NCI-H460 (cell line): ENCODE measurements around the gene NFIC. TPM values are rescaled to one million over a fixed set of nuclear protein-coding genes. Genes with fewer than 3 reads are reported as not detected.
"Not testable (repeated sequence)": the region's sequence is repeated elsewhere in the genome, so short reads cannot be mapped to it uniquely, and the experiment has no call there.

Experiments used
- DNase-seq: peaks from one replicate; pipeline ENCODE4 v3.0.0-alpha.2; 2016; ENCODE audit warnings: low read depth; ENCODE audit errors: extremely low read depth
- total RNA-seq: library from RNA; depleted of rRNA; stranded (reverse); fragments of >200 nt; shearing (Covaris generic); gene quantifications from 2 replicates; pipeline ENCODE4 v1.2.3, GENCODE V29; 2014

Gene NFIC
- total RNA-seq, 1 experiment from 2014 or later = 10.1 TPM

GRCh38 chr19:3413796-3414327 lies 47.5 kb downstream of the NFIC start:
- no peak for DNase-seq

- DNase-seq = no peak
These were observed 49.3 kb downstream of the NFIC start for GRCh38 chr19:3415695-3416094.

DNA sequence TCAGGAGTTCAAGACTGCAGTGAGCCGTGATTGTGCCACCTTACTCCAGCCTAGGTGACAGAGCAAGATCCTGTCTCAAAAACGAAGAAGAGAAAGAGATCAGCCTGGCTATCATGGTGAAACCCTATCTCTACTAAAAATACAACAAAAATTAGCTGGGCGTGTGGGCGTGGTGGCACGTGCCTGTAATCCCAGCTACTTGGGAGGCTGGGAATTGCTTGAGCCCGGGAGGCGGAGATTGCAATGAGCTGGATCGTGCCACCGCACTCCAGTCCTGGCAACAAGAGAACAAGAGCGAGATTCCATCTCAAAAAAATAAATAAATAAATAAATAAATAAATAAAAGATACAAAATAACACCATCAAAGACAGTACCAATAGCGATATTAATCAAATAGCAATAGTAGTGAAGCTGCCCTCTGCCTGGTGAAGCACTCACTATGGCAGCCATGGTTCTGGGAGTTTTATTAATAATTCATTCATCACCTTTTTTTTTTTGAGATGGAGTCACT lies 53.9 kb downstream of the NFIC start:
- DNase-seq = no peak

DNA sequence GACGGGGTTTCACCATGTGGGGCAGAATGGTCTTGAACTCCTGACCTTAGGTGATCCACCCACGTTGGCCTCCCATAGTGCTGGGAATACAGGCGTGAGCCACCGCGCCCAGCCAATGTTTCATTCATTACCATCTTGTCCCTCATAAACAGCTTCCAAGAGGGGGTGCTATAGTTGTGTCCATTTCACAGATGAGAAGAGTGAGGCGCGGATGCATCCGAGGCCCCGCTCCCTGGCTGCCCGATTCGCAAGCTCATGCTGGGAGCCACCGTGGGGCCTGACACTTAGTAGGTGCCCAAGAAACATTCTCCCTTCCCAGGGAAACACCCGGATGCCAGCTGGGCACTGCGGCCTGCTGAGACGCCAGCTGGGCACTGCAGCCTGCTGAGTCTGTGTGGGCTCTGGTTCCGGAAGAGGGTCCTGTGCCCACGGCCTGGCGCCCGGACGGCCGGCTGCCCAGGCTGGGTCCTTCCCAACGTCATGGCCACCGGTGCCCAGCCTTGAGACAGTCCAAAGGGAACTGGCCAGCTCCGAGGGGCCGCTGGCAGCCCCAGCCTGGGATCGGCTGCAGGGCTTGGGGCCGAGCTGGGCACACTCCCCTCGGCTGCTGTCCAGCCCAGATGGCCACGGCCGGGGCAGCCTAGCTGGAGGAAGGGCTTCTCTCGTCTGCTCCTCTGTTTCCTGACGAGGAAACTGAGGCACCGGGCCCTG lies 54.7 kb downstream of the NFIC start:
- DNase-seq = no peak

GRCh38 chr19:3421656-3422055 lies 55.3 kb downstream of the NFIC start:
- not testable (repeated sequence) for DNase-seq

GRCh38 chr19:3423183-3423829 lies 56.9 kb downstream of the NFIC start:
- no peak for DNase-seq

DNA sequence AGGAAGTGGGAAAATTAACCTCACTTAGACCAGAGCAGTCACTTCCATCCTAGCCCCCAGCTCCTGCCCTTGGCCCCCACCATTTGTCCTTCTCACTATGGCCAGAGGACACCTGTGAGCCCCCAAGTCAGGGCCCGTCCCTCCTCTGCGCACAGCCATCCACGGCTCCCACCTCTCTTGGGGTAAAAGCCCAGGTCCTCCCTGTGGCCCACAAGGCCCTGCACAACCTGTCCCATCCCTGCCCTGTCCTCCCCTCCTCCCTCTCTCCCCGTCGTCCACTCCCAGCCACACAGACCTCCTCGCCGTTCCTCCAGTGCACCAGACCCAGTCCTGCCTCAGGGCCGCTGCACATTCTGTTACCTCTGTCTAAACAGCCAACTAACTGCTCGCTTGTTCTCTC lies 60.0 kb downstream of the NFIC start:
- DNase-seq = no peak

DNA sequence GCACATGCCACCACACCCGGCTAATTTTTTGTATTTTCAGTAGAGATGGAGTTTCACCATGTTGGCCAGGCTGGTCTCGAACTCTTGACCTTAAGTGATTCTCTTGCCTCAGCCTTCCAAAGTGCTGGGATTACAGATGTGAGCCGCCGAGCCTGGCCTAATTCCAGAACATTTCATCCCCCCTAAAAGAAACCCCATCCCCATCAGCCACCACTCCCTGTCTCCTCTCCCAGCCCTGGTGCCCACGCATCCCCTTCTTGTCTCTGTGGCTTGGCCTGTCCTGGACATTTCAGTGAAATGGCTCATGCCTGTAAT lies 63.9 kb downstream of the NFIC start:
- DNase-seq = not testable (repeated sequence)

- no peak for DNase-seq
These were observed 65.5 kb downstream of the NFIC start for GRCh38 chr19:3431760-3432397.

DNA sequence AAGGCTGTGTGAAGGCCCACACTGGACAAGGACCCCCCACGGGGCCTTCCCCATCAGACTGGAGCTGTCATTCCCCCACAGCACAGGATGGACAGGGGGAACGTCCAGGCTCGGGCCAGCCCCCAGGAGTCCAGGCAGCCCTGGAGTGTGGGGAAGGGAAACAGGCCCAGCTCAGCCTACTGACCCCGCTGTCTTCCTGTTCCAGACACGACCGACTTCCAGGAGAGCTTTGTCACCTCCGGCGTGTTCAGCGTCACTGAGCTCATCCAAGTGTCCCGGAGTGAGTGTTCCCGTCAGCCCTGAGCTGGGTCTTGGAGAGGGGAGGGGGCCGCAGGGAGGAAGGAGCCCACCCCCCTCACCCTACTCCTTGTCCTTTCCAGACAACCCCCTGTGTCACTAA lies 66.9 kb downstream of the NFIC start:
- DNase-seq = no peak

DNA sequence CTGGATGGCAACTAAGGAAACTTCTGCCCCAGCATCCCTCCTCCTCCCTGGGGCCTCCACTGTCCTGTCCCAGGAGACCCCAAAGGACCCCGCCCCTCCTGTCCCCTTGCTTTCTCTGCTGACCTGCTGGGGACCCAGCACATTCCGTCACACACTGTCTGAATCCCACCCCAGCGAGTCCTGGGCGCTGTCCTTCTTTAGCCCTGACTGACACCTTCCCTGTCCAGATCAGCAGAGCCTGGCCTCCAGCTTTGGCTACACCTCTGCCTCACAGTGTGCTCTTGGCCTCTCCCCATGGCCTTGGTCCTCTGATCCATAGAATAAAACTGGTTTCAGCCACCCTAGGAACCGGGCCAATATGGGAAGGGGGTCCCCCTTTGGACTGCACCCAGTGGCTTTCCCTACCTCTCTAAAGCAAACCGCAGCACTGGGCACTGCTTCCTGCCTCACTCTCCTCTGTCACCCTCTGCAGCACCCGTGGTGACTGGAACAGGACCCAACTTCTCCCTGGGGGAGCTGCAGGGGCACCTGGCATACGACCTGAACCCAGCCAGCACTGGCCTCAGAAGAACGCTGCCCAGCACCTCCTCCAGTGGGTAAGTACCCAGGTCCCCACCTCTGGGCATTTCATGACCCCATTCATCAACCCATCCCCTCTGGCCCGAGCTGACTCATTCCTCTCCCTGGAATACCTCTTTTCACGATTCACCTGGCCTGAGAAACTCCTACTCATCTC lies 67.6 kb downstream of the NFIC start:
- no peak for DNase-seq

DNA sequence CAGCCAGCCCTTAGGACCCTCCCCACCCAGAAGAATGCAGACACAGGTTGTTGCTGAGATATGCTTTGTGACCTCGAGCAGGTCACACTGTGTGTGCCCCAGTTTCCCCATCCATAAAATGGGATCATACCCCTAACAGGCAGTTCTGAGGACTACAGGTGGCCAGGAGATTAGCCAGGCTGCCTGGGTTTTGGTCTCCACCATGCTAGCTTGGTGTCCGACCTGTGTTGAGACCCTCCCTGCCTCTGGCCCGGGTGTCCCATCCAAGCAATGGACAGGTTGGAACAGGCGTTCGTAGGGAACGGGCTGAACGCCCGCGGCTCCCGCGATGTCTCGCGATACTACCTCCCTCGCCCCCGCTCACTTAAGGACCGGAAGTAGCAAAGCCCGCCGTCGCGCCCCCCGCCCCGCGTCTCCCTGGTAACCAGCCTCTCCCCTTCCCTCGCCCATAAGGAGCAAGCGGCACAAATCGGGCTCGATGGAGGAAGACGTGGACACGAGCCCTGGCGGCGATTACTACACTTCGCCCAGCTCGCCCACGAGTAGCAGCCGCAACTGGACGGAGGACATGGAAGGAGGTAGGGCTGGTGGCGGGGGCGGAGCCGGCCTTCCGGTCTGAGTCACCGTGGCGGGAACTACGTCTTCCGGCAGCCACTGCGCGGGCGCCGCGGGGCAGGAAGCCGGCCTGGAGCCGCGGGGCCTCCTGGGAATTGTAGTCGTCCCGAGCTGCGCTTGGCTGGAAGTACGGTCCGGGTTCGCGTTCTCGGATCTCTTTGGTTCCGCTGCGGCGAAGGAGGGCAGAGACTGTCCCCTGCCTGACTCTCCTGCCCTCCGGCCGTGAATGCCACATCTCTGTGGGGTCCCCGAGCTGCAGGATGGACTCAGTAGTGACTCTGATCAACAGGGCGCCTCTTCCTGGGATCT lies 68.5 kb downstream of the NFIC start:
- DNase-seq = peak; percentile 88

DNA sequence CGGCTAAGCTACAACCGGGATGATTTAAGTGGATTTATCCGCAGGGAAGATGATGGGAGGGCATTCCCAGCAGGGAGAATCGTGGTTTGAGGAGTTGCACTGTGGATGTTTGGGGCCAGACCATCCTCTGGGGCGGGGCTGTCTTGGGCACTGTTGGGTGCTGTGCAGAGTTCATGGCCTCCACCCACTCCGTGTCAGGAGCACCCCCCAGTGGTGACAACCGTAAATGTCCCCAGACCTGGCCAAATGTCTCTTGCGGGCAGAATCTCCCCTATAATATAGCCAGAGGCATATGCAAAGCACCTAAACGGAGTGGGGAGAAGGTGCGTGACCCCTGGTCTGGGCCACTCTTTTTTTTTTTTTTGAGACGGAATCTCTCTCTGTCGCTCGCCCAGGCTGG lies 73.7 kb downstream of the NFIC start:
- peak; percentile 42 for DNase-seq

- DNase-seq = no peak
These were observed 75.0 kb downstream of the NFIC start for GRCh38 chr19:3441089-3441985.

- DNase-seq = no peak
These were observed 75.6 kb downstream of the NFIC start for GRCh38 chr19:3441986-3442329.

DNA sequence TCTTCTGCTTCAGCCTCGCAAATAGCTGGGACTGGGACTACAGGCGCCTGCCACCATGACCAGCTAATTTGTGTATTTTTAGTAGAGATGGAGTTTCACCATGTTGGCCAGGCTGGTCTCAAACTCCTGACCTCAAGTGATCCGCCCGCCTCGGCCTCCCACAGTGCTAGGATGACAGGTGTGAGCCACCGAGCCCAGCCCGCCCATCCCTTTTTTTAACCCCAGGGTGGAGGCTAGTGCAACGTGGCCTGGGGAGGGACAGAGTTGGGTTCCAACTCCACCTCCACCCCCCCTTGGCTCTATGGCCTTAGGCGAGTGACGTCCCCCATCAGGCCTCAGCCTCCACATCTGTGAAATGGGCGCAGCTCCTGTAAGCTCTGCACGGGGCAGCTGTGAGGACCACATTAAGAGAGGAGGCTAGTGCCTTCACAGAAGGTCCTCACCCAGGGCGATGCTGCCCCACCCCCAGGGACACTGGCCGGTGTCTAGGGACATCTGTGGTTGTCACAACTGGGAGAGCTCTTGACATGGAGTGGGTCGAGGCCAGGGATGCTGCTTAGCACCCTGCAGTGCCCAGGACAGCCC lies 76.2 kb downstream of the NFIC start:
- DNase-seq = no peak

GRCh38 chr19:3443840-3444694 lies 77.7 kb downstream of the NFIC start:
- DNase-seq = no peak
